GM18519 (cell line): ENCODE data around the gene ADORA3.
A peak's percentile ranks its signal among the peaks of the same experiment; 100 is the strongest.

Experiments used
- ATAC-seq: cut with Tn5 transposase; IDR thresholded peaks from one replicate; pipeline ENCODE4 v1.9.1; 2021; ENCODE audit warnings: mild to moderate bottlenecking, moderate library complexity; ENCODE audit not compliant: unreplicated experiment, low FRiP score

Gene ADORA3

DNA sequence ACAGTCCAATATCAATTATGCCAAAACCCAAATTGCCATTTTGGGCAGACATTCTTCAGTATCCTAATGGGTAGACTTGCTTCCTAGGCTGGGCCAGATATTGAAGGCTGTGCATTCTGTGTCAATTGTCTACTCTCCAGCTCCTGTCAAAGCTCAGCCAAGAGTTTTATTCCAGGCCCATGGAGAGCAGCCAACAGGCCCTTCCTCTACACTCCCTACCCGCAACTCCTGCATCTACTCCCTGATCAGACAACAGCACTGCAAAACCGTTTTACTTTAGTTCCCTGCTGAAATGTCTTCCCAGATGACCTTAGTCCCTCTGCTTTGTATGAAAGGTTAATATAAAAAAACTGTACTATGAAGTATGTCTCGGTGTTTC, 6.6 kb upstream of the ADORA3 start:
- ATAC-seq: no peak

DNA sequence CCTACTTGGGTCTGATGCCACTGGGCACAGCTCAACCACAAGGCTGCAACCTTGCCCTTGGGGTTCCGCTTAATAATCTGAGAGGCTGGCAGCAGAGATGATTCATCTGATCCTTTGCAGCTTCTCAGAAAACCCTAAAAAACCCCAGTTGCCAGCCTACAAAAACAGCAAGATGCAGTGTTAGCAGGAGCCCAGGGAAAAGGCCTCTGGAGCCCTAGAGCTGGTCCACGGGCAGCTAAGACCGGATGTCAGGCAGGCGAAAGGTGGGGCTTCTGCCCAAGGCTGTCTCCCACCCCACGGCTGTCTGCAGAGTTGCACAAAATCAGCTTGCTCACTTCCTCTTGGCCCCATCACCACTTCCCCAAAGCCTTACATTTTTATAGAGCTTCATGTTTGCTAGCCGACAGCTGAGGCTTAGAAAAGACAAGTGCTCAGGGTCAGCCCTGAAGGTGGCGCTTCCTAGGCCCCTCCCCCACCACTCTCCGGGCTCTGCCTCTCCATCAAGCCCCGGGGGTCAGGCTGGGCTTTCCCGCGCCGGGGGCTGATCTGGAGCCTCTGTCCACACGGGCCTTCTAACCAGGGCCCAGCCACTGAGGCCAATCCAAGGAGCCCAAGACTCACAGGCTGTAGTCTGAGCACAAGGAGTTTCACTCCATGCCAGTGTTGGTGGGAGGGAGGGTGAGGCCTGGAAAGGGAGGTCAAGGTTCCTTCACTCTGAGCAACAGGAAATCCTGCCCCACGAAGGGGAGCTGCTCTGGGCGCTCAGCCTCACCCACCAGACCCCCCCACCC, 4.2 kb upstream of the ADORA3 start:
- no peak for ATAC-seq

DNA sequence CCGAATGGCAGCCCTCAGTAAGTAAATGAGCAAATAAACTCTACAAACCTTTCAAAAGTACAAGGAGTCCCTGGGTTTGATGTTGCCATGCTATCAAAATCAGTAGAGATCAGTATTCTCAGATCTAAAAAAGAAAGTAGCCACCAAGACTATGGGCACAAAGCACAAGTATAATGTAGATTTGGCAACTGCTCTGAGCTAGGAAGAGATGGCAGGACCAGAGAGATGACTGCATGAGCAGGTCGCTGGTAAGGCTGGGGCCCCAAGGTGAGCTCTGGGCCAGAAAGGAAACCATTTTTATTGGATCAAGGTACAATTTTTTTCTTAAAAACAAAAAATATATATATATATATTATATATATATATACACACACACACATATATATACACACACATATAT, 3.1 kb upstream of the ADORA3 start:
- ATAC-seq: no peak

DNA sequence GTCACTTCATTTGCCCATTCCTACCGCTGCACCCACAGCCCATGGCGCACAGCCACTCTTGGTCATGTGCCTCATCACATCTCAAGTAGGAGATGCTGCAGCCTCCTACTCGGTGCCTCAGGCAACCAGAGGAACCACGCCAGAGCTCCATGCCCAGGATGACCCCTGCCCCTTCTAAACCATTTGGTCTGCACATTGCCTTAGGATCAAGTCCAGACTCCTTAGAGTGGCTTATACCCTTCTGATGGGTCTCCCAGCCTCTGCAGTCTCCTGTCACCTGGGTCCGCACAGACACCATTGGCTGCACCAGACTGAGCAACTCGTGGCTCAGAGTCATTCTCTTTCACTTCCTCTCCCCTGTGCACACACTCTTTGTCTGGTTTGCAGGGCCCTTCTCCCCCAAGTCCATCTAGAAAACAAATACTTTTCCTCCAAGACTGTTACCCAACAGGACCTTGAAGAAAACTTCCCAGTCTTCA, 2.2 kb upstream of the ADORA3 start:
- ATAC-seq: peak; percentile 34

DNA sequence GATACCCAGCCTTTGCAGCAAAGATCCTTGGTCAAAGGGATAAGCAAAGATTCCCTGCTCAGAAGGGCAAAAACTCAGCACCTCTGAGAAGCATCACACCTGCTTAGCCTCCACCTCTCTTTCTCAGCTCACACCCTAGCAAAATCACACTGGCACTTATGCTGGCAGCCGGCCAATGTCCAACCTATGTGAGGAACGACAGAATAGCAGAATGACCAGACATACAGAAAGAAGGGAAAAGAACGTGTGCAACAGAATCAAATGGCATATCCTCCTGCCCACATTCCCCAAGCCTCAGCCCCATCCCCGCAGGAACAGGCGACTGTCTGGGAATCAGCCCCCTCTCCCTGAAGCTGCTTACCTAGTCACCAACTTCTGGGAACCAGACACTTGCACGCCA, 664 bp upstream of the ADORA3 start:
- ATAC-seq: no peak

DNA sequence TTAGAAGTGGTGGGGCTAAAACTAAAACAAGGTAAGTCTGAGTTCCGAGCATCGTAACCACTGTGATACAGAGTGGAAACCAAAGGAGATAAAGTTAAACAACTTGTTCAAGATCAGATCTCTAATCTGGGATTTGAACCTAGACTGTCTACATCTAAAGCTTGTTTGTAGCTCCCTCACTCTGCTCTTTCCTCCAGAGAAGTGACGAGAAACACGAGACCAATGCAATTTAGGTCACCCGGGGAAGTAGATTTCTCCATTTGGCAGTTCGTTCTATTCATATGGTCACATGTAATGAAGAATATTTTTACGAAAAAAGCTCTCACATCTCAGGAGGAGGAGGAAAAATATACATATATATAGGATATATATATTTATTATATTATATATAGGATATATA, 1.8 kb downstream of the ADORA3 start:
- no peak for ATAC-seq

DNA sequence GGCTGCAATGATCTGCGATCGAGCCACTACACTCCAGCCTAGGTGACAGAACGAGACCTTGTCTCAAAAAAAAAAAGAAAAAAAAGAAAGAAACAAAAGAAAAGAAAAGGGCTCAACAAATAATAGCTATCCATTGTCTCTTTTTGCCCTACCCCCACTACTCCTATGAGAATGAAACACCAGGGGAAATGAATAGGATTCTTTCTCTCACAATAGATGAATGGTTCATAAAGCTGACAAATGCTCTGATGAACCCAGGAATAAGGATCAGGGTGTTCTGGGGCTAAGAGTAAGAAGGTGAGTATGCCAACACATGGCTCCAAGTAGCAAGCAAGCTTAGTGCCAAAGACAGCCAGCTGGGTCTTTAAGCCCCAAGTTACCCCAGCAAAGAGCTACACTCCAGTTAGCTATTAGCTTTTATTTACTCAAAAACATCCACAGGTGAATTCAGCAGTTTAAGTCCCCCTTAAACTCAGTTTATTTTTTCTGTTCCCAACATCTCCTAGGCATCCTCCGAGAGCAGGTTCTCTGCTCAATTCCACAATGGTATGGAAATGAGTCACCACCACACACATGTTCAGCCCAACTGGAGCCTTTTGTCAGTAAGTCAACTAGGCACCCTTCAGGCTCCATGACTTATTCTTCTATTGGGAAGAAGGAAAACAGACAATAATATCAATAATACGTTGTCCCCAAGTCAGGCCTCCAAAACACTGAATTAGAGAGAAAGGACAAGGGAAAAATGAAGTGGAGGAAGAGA, 4.2 kb downstream of the ADORA3 start:
- no peak for ATAC-seq

DNA sequence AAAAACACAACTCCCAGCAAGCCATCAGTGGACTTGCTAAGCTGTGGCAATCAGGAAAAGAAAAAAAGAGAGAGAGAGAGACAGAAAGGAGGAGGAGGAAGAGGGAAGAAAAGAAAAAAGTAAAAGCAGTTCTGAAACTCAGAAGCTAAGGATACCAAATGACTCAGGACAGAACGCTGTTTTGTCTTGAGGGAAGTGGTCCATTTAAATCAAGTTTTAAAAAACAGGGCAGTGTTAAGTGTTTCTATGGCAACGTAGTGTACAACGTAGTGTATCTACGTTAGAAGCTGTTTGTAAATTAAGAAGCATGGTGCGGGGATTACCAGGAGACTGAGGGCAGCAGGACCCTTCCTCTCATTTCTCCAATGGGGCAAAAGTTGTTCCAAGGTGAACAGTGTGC, 5.8 kb downstream of the ADORA3 start:
- ATAC-seq: no peak

DNA sequence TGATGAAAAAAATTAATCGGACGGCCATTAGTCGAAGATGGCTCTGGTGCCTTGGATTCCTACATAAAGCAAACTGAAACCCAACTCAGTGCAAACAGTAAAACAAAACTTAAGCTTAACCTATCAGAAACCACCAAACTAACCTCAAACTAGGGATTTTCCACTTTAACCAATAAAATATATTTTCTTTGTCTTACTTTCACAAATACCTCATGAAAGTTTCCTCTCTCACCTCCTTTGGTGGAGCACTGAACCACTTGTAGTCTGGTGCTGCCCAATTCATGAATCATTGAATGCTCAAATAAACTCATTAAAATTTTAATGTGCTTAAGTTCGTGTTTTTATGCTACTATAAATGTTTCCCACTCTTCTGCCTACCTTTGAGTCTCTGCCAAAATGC, 7.0 kb downstream of the ADORA3 start:
- no peak for ATAC-seq

DNA sequence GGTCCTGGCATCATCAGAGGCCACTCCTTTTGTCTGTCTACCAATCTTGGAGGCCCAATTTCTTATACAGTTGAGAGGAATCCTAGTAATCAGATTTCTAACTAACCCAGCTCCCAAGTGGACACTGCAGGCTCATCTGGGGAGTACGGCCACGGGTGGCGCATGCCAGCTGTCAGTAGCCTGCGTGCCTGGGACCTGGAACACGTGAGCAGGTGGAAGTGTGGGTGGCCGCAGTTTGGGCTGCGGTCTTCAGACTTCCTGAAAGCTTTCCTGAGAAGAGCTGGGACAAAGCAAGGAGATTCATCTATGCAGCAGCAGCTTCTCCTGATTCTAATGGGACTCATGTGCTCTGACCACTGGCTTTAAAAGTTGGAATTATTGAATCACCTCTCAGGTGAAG, 12.4 kb downstream of the ADORA3 start:
- no peak for ATAC-seq

DNA sequence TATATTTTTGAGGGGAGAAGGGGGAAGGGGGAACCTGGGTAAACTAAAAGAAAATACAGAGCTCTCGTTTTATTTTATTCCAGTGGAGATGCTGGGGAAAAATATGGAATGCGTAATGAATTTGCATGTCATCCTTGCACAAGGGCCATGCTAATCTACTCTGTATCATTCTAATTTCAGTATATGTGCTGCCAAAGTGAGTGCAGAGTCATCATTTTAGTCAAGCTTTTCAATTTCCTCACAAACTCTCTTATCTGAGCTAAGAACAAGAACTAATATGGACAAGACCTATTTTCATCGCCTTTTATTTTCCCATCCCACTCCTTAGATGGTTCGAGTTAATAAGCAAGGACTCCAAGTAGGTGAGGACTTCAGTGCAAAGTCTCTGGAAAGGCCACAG, 13.2 kb downstream of the ADORA3 start:
- ATAC-seq: no peak

DNA sequence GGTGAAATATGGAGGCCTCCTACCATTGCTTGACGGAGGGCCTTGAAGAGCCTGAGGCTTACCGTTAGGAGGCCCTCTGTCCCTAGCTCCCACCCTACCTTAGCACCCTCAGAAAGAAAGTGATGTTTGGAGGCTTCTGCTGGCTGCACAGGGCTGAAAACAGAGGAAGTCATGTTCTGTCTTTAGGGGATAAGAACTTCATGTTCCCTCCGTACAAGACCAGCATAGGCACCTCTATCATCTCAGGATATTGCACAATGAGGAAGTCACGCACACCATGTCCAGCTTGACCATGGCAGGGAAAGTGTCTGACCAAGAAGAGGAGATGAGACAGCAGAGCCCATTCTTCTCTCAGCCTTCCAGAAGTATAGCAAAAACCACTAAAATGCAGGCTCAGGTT, 13.8 kb downstream of the ADORA3 start:
- no peak for ATAC-seq

DNA sequence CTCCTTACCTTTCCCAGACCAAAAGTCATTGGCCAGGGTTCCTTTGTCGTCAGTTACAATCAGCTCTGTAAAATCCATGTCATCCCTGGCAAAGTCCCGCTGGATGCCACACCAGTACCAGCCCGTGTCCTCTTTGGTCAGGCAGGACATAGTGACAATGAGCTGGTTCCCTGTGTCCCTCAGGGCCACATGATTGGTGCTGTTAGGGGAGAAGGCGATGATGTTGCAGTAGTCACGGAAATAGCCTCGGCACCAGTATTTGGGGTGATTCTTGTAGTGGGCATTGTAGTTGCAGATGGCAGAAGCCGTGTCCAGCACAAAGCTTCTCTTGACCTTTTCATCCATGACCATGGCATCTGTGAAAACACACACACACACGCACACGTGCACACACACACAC, 14.8 kb downstream of the ADORA3 start:
- ATAC-seq: no peak

DNA sequence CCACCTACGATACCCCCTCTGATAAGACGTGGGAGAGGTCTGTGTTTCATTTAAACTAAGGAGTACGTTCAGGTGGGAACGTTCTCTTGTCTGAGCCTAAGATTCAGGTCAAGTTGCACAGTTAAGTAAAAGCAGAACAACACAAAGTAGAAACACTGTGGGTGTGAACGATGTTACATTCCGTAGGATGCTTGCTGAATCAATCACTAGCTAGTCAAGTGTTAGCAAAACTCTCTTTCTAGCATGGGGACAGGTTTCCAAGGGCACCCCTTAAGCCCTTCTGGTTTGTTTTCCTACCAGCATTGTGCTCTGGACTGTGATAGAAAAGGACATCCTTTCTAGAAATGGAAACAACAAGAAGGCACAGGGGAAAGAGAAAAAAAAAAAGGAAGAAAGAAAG, 16.3 kb downstream of the ADORA3 start:
- ATAC-seq: no peak

DNA sequence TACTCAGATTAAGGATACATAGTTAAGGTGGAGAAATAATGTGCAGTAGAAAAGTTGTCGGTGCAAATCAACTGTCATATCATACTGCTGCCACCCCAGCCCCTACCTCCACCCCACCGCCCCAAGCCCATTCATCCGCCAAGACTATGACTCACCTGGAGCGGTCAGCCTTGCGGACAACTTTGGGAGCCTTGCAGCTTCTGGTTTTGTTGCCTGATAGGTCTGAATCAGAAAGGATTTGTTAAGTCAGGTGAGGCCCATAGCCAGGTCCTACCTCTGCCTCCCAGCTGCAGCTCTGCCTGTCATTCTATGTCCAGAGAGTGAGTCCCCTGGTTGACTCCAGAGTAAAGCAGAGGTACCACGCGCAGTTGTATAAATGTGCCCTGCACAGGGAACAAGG, 17.0 kb downstream of the ADORA3 start:
- ATAC-seq: no peak

DNA sequence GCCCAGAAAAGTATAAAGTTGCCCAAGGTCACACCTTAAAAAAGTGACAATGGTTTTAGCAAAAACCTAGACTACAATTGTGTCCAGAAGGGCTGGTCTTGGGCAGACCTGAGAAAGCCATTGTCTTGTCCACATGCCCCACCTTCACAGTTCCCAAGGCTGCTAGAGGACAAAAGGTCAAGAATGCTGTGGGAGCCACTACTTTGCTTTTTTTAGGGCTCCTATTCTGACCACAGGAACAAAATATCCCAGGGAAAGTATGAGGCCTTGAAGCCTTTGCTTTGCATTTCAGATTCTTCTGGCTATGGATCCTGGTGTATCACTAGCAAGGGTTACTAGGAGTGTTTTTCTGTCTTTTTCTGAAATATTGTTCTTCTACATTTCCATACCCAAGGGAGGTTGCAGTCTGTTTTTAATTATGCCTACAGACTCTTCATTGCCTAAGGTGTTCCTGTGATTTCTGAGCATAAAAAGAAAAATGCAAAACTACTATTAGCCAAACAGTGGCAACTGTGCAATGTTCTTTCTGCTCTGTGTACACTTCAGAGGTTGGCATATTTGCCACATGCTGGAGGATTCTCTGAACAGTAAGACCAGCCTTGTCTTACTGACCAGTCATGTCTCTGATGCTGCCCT, 18.9 kb downstream of the ADORA3 start:
- no peak for ATAC-seq

DNA sequence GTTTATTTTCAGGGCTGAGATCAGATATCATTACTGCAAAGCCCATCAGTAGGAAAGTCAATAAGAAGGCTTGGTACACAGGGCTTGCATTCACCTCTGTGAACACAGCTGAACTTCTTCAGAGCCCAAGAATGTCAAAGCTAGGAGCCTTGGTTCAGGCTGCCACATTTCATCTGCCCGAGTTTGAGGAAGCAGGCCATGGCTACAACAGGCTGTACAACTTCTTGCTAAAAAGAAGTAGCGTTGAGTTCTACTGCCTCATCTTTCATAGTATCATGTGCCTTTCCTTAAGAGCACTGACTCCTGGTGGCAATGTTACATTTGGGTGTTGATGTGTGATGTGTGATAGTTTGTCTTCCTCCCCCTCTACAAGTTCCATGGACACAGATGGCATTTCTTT, 19.6 kb downstream of the ADORA3 start:
- ATAC-seq: no peak

DNA sequence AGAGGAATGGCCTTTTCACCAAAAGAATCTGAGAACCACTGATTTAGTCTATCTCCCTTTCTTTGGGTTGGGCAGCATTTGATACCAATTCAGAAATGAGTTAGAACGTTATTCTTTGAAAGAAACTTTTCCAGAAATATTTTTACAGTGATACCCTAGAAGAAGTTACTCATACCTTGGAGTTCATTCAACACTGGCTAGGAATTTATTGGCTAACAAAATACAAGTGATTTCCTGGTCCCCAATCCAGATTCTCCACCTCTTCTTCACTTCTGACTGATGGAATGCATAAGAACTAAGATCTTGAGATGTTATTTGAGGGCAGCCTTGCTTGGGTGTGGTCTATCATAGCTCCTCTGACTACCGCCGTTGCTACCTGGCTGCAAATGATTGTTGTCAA, 20.3 kb downstream of the ADORA3 start:
- no peak for ATAC-seq

DNA sequence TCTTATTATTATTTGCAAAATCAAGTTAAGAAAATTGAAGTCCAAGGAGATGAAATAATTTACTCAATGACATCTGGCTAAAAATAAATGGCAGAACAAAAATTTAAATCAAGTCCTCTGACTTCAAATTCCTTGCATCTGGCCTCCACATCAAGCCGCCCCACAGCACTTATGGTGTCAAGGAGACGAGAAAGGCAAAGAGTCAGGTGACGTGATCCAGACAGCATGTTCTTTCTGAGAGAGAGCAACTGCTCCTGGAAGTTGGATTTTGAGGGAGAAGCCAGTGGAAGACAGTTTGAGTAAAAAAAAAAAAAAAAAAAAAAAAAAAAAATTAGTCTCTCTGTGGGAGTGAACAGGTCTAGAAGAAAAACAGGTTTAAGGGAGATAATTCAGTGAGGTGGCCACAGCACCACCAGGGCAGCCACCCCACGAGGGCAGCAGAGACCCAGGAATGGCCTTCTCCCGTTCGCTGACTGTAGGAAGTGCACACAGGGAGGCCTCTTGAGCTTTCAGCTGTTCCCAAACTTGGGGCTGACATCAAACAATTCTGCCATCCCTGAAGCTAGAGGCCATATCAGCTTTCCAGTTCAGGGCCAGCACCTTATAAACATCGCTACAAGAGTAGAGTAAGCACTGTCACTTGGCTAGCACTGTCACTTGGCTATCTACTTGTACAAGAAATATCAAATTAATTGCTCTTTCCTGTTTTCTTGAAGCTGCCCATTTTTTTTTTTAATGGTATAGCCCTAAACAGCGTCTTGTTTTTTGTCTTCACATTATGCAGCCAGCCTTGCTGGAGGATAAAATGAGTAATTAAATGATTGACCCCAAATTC, 21.8 kb downstream of the ADORA3 start:
- no peak for ATAC-seq

DNA sequence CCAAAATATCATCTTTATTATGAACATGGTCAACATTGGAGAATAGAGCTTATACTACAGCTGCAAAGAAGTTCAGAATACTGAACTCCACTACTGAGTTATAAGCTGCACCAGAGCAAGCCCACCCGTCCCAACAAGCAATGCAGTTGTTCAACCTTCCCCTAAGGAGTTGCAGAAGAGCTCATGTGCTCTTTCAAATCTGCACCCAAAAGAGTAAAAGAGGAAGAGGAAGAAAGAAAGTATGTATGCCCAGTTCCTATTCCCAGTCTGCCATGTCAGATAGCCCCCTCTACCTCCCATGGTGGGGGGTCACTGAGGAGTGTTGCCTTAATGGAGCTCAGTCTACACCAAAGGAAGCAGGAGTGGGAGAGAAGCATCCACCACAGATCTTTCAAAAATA, 22.8 kb downstream of the ADORA3 start:
- ATAC-seq: no peak
